ENCODE results near the gene RAD51B. TPM values are rescaled to one million over a fixed set of nuclear protein-coding genes. Genes with fewer than 3 reads are reported as not detected.

RAD51B gene
- total and polyA plus RNA-seq, 2 of the 13 experiments (the other 11 are each of a cell fraction or from before 2014, with no cell fraction given), result 7.0 to 9.5 TPM

- no peak for TF ChIP-seq HDAC1 (CRISPR knock-in tag; IDR thresholded peaks at IDR 0.05)
- TF ChIP-seq ZSCAN20 (CRISPR knock-in tag; IDR thresholded peaks at IDR 0.05; ENCODE audit: borderline replicate concordance), result no peak
- no peak for TF ChIP-seq SRF (IDR thresholded peaks at IDR 0.05; ENCODE audit: low read depth, low read length)
- no peak for TF ChIP-seq ZNF205 (CRISPR knock-in tag; IDR thresholded peaks at IDR 0.05)
- TF ChIP-seq ZNF569 (CRISPR knock-in tag; IDR thresholded peaks at IDR 0.05; ENCODE audit: borderline replicate concordance), result no peak
- no peak for TF ChIP-seq NFATC3 (CRISPR knock-in tag; IDR thresholded peaks at IDR 0.05)
- 0 out of 2 replicates have a peak, but pooled peaks have one; percentile 50 for TF ChIP-seq ZSCAN5A (CRISPR knock-in tag; IDR thresholded peaks at IDR 0.05; ENCODE audit: borderline replicate concordance)
- TF ChIP-seq ATF2 (CRISPR knock-in tag; IDR thresholded peaks at IDR 0.05), result no peak
- TF ChIP-seq HNRNPK (IDR thresholded peaks at IDR 0.05; ENCODE audit: low read depth, low read length, poor library complexity, severe bottlenecking), result no peak
- no peak for TF ChIP-seq TCF7L2 (IDR thresholded peaks at IDR 0.05; ENCODE audit: low read depth, low read length)
- peak; percentile 44; the same call in 1 of the 2 replicates for TF ChIP-seq TFAP4 (IDR thresholded peaks at IDR 0.05; ENCODE audit: borderline replicate concordance, low read depth)
- TF ChIP-seq FOXA1 (IDR thresholded peaks at IDR 0.05), result no peak
- TF ChIP-seq FOXA1 (CRISPR knock-in tag; IDR thresholded peaks at IDR 0.05), result peak; percentile 26; the same call in 1 of the 2 replicates
- TF ChIP-seq ZNF12 (CRISPR knock-in tag; IDR thresholded peaks at IDR 0.05), result no peak
- TF ChIP-seq CCAR2 (optimal IDR thresholded peaks at IDR 0.05; ENCODE audit: low read depth, low read length), result no peak
- no peak for TF ChIP-seq RCOR2 (CRISPR knock-in tag; IDR thresholded peaks at IDR 0.05)
- no peak for TF ChIP-seq ZNF317 (CRISPR knock-in tag; IDR thresholded peaks at IDR 0.05)
- TF ChIP-seq NKX3-1 (CRISPR knock-in tag; IDR thresholded peaks at IDR 0.05), result no peak
- no peak for TF ChIP-seq ZBTB38 (CRISPR knock-in tag; IDR thresholded peaks at IDR 0.05)
- no peak for TF ChIP-seq U2AF2 (IDR thresholded peaks at IDR 0.05; ENCODE audit: low read depth, low read length)
- no peak for TF ChIP-seq SOX13 (IDR thresholded peaks at IDR 0.05)
- TF ChIP-seq SOX13 (CRISPR knock-in tag; conservative IDR thresholded peaks at IDR 0.05 in 1 of 2, IDR thresholded peaks at IDR 0.05 in 1 of 2), result no peak
- no peak for TF ChIP-seq CENPT (CRISPR knock-in tag; IDR thresholded peaks at IDR 0.05; ENCODE audit: low read depth)
- TF ChIP-seq PCBP1 (IDR thresholded peaks at IDR 0.05; ENCODE audit: borderline replicate concordance, low read depth, low read length), result no peak
- TF ChIP-seq NPAS2 (CRISPR knock-in tag; IDR thresholded peaks at IDR 0.05; ENCODE audit: borderline replicate concordance), result no peak
- TF ChIP-seq TFDP1 (CRISPR knock-in tag; IDR thresholded peaks at IDR 0.05; ENCODE audit: borderline replicate concordance), result 0 out of 2 replicates have a peak, but pooled peaks have one; percentile 15
- TF ChIP-seq ZEB1 (IDR thresholded peaks at IDR 0.05; ENCODE audit: insufficient replicate concordance, low read depth), result no peak
Measured at GRCh38 chr14:68762953-68763764, 943.6 kb downstream of the RAD51B start (continued).

Measured in HepG2 (cell line).